ENCODE data around the gene MTSS2. TPM values are rescaled to one million over a fixed set of nuclear protein-coding genes. Genes with fewer than 3 reads are reported as not detected.

The MTSS2 gene
- total RNA-seq, 1 donor from 2014 or later: 38.3 TPM

DNA sequence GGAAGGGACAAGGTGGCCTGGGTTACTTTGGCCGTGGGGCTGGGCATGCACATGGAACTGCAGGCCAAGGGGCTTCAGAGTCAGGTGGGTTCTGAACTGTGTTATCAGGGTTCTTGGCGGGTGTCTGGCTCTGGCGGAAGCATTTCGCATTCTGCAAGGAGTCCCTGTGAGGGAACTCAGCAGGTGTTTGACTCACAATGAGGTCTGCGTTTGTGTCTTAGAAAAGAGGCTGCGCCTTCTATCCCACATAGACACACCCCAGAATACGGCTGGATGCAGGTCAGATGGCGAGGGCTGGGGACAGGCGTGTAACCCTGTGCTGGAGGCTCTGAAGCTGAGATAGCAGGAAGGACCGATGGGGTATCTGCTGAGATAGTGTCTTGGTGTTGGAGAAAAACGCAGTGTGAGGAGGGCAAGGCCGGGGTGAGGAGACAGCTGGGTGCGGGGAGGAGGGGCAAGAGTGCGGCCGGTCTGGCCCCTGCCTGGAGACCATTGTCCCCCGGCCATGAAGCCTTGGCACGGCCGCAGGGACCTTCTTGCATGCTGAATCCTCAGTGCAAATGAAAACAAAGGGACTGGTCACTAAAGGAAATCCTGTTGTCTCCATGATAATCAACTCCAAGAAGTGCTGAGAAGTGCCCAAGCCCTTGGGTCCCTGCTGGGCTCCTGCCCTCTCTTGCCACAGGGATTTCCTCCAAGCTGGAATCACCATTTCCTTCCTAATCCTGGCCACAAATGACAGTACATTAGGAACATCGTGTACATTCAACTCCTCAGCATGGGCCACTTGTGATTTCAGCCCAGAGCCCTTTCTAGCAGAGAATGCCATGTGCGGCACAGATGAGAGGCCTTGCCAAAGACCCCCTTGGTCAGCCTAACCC, 22.8 kb upstream of the MTSS2 start:
- H3K27ac Mint-ChIP-seq (ENCODE audit: unreplicated experiment): no peak overlapping the region
- DNase-seq (ENCODE audit: low read depth) (no peak), FAIRE-seq (no peak)
- no peak overlapping the region for H3K27ac ChIP-seq (ENCODE audit: low read depth, low read length)
- H3K27me3 Mint-ChIP-seq (ENCODE audit: low read depth, unreplicated experiment): no peaks in the 10 kb centered on the region
- H3K36me3 ChIP-seq (ENCODE audit: insufficient read depth, low read length): no peaks in the 10 kb centered on the region
- no peak overlapping the region for H2AFZ ChIP-seq (ENCODE audit: low read depth, low read length)
- no peak overlapping the region for H3K4me2 ChIP-seq (ENCODE audit: low read length)
- no peak overlapping the region for H3K4me3 ChIP-seq (ENCODE audit: insufficient read depth, low read depth, low read length)
- no peaks in the 10 kb centered on the region for H3K9me3 ChIP-seq (ENCODE audit: insufficient read depth, low read depth, low read length)
- peaks cover 3% of the 10 kb centered on the region for H3K36me3 Mint-ChIP-seq (ENCODE audit: low read depth, unreplicated experiment)
- H3K4me3 Mint-ChIP-seq (ENCODE audit: unreplicated experiment): no peak overlapping the region
- H3K9ac ChIP-seq (ENCODE audit: low read length): no peak overlapping the region
- TF ChIP-seq EZH2 (IDR thresholded peaks at IDR 0.05; ENCODE audit: insufficient read depth, low read length): no peak
- peaks cover 27% of the 10 kb centered on the region for H3K4me1 ChIP-seq (ENCODE audit: insufficient read depth, low read length)
- no peaks in the 10 kb centered on the region for H3K27me3 ChIP-seq (ENCODE audit: insufficient read depth, low read length)
- no peaks in the 10 kb centered on the region for H3K79me2 ChIP-seq (ENCODE audit: insufficient read depth, low read length)
- no peaks in the 10 kb centered on the region for H3K9me3 Mint-ChIP-seq (ENCODE audit: unreplicated experiment)
- H3K4me1 Mint-ChIP-seq (ENCODE audit: low read depth, unreplicated experiment): peaks cover 17% of the 10 kb centered on the region
- no peaks in the 10 kb centered on the region for H4K20me1 ChIP-seq (ENCODE audit: insufficient read depth, low read length)

DNA sequence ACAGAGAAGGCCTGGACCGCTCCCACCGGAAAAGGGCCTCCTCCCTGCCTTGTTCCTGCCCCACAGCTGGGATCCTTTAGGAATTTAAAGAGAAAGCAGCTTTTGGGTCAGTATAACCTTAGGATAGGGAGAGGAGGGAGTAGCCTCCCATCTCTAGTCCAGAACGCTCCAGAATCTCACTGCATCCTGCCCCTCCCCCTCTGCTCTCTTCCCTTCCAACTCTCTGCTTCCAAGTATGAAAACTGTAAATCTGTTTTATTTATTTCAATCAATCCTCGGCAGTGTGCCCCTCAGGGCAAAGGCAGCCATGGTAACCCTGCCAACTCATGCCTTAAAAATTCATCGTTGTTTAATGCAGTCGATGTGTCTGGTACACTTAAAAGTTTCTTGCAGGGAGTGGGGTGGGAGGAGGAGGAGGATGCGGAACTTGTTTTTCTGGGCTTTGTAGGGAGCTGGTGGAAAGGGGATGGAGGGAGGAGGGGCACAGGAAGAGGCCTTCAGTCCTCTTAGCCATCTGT, 21.2 kb upstream of the MTSS2 start:
- TF ChIP-seq, protein P1, sequence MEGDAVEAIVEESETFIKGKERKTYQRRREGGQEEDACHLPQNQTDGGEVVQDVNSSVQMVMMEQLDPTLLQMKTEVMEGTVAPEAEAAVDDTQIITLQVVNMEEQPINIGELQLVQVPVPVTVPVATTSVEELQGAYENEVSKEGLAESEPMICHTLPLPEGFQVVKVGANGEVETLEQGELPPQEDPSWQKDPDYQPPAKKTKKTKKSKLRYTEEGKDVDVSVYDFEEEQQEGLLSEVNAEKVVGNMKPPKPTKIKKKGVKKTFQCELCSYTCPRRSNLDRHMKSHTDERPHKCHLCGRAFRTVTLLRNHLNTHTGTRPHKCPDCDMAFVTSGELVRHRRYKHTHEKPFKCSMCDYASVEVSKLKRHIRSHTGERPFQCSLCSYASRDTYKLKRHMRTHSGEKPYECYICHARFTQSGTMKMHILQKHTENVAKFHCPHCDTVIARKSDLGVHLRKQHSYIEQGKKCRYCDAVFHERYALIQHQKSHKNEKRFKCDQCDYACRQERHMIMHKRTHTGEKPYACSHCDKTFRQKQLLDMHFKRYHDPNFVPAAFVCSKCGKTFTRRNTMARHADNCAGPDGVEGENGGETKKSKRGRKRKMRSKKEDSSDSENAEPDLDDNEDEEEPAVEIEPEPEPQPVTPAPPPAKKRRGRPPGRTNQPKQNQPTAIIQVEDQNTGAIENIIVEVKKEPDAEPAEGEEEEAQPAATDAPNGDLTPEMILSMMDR (IDR thresholded peaks at IDR 0.05; ENCODE audit: insufficient read depth, low read depth, low read length): no peak
- no peak for TF ChIP-seq EZH2 (IDR thresholded peaks at IDR 0.05; ENCODE audit: insufficient read depth, low read length)
- Histone ChIP-seq H3K27ac (ENCODE audit: low read depth, low read length) (peak overlapping the region; percentile 52), H3K4me3 (ENCODE audit: insufficient read depth, low read depth, low read length) (no peak overlapping the region), H3K27me3 (ENCODE audit: insufficient read depth, low read length) (no peaks in the 10 kb centered on the region), H3K9ac (ENCODE audit: low read length) (peak overlapping the region; percentile 29), H4K20me1 (ENCODE audit: insufficient read depth, low read length) (no peaks in the 10 kb centered on the region), H3K36me3 (ENCODE audit: insufficient read depth, low read length) (no peaks in the 10 kb centered on the region), H3K9me3 (ENCODE audit: insufficient read depth, low read depth, low read length) (no peaks in the 10 kb centered on the region), H3K79me2 (ENCODE audit: insufficient read depth, low read length) (no peaks in the 10 kb centered on the region), H2AFZ (ENCODE audit: low read depth, low read length) (no peak overlapping the region), H3K4me2 (ENCODE audit: low read length) (peak overlapping the region; percentile 68), H3K4me1 (ENCODE audit: insufficient read depth, low read length) (peaks cover 43% of the 10 kb centered on the region)
- peaks cover 17% of the 10 kb centered on the region for H3K4me1 Mint-ChIP-seq (ENCODE audit: low read depth, unreplicated experiment)
- H3K36me3 Mint-ChIP-seq (ENCODE audit: low read depth, unreplicated experiment): peaks cover 3% of the 10 kb centered on the region
- DNase-seq (ENCODE audit: low read depth) (peak; percentile 51), FAIRE-seq (no peak)
- no peak overlapping the region for H3K4me3 Mint-ChIP-seq (ENCODE audit: unreplicated experiment)
- H3K9me3 Mint-ChIP-seq (ENCODE audit: unreplicated experiment): no peaks in the 10 kb centered on the region
- no peaks in the 10 kb centered on the region for H3K27me3 Mint-ChIP-seq (ENCODE audit: low read depth, unreplicated experiment)
- H3K27ac Mint-ChIP-seq (ENCODE audit: unreplicated experiment): no peak overlapping the region

DNA sequence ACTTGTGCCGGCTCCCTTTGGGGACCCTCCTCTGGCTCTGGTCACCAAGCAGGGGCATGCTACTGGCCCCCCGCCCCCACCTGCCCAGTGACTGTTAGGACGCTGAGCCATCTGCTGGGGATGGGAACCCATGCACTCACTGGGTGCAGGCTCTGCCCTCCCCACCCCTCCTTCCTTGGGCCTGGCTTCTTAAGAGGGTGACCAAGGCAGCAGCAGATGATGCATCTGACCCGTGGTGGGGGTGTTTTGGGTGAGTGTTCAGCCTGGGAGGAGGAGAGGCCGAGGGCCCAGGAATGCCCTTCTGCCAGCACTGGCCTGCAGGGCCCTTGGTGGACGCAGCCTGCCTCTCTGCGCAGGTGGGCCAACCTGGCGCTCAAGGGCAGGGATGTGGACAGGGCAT, 19.2 kb upstream of the MTSS2 start:
- H3K27ac Mint-ChIP-seq (ENCODE audit: unreplicated experiment): no peak overlapping the region
- TF ChIP-seq, protein P1 (IDR thresholded peaks at IDR 0.05; ENCODE audit: insufficient read depth, low read depth, low read length): no peak
- no peak for TF ChIP-seq EZH2 (IDR thresholded peaks at IDR 0.05; ENCODE audit: insufficient read depth, low read length)
- H3K79me2 ChIP-seq (ENCODE audit: insufficient read depth, low read length): no peaks in the 10 kb centered on the region
- peaks cover 27% of the 10 kb centered on the region for H3K4me1 Mint-ChIP-seq (ENCODE audit: low read depth, unreplicated experiment)
- DNase-seq (ENCODE audit: low read depth) (no peak), FAIRE-seq (no peak)
- H3K27me3 ChIP-seq (ENCODE audit: insufficient read depth, low read length): no peaks in the 10 kb centered on the region
- no peak overlapping the region for H3K27ac ChIP-seq (ENCODE audit: low read depth, low read length)
- no peaks in the 10 kb centered on the region for H4K20me1 ChIP-seq (ENCODE audit: insufficient read depth, low read length)
- no peaks in the 10 kb centered on the region for H3K9me3 ChIP-seq (ENCODE audit: insufficient read depth, low read depth, low read length)
- H3K4me2 ChIP-seq (ENCODE audit: low read length): no peak overlapping the region
- no peaks in the 10 kb centered on the region for H3K36me3 ChIP-seq (ENCODE audit: insufficient read depth, low read length)
- H3K4me3 Mint-ChIP-seq (ENCODE audit: unreplicated experiment): no peak overlapping the region
- peaks cover 53% of the 10 kb centered on the region for H3K4me1 ChIP-seq (ENCODE audit: insufficient read depth, low read length)
- H3K4me3 ChIP-seq (ENCODE audit: insufficient read depth, low read depth, low read length): no peak overlapping the region
- H2AFZ ChIP-seq (ENCODE audit: low read depth, low read length): no peak overlapping the region
- H3K27me3 Mint-ChIP-seq (ENCODE audit: low read depth, unreplicated experiment): no peaks in the 10 kb centered on the region
- no peaks in the 10 kb centered on the region for H3K9me3 Mint-ChIP-seq (ENCODE audit: unreplicated experiment)
- H3K36me3 Mint-ChIP-seq (ENCODE audit: low read depth, unreplicated experiment): peaks cover 3% of the 10 kb centered on the region
- H3K9ac ChIP-seq (ENCODE audit: low read length): no peak overlapping the region
